OCI-LY3 (cell line): Measurements from ENCODE around the gene SBK2.

ENCODE experiments used
- EZH2phosphoT487 ChIP-seq: fragments of 200-600 bp; shearing (Covaris generic); IDR thresholded peaks from 2 replicates; pipeline ENCODE4 v1.6.1; 2018; ENCODE audit warnings: antibody characterized with exemption, mixed run types, low read depth
- TF ChIP-seq, protein P1 (sequence below): fragments of 200-600, 300-600 bp; sonication (generic); IDR thresholded peaks from 2 replicates; pipeline ENCODE4 v1.5.1; 2014; ENCODE audit warnings: antibody characterized with exemption, low read length, low read depth

DNA sequence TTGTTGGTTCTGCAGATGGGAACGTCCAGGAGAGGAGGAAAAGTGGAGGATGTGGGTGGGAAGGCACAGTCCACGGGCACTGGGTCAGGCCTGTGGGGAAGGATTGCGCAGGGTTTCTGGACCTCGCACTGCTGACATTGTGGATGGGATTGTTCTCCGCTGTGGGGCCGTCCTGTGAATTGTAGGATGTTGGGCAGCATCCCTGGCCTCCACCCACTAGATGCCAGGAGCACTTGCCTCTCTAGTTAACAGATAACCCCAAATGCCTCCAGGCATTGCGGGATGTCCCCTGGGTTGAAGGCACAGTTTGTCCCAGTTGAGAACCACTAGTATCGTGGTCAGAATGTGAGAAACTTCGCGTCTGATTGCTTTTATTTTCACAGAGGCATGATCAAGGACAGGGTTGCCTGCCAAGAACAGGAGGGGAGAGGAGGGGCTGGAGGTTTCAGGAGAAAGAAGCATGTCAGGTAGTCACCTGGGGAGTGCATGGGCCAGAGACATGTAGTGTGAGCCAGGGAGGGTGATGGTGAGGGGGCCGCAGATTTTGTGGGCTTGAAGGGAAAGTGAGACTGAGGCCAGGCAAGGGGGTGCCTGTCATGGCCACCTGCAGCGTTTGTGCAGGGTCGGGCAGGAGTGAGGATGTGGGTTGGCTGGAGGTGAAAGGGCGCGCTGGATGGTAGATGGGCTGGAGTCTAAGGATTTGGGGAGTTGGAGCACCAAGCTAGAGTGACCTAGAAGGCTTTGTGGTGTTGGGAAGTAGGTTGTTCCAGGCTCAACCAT lies 57.3 kb downstream of the SBK2 start:
- TF ChIP-seq, protein P1, sequence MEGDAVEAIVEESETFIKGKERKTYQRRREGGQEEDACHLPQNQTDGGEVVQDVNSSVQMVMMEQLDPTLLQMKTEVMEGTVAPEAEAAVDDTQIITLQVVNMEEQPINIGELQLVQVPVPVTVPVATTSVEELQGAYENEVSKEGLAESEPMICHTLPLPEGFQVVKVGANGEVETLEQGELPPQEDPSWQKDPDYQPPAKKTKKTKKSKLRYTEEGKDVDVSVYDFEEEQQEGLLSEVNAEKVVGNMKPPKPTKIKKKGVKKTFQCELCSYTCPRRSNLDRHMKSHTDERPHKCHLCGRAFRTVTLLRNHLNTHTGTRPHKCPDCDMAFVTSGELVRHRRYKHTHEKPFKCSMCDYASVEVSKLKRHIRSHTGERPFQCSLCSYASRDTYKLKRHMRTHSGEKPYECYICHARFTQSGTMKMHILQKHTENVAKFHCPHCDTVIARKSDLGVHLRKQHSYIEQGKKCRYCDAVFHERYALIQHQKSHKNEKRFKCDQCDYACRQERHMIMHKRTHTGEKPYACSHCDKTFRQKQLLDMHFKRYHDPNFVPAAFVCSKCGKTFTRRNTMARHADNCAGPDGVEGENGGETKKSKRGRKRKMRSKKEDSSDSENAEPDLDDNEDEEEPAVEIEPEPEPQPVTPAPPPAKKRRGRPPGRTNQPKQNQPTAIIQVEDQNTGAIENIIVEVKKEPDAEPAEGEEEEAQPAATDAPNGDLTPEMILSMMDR, result no peak
- TF ChIP-seq EZH2phosphoT487, result no peak
